Activated CD4-positive, alpha-beta T cell treated with anti-CD3 and anti-CD28 coated beads, Interleukin-2, amount 50 U/mL, for 48 hours (primary cell): Measurements from ENCODE around the gene CCNL1.
"Not testable (repeated sequence)": the region's sequence is repeated elsewhere in the genome, so short reads cannot be mapped to it uniquely, and the experiment has no call there.

ENCODE experiments used
- DNase-seq, 2 experiments: peaks; one replicate each; pipeline ENCODE4 v3.0.0-alpha.2; 2020

Gene CCNL1

DNA sequence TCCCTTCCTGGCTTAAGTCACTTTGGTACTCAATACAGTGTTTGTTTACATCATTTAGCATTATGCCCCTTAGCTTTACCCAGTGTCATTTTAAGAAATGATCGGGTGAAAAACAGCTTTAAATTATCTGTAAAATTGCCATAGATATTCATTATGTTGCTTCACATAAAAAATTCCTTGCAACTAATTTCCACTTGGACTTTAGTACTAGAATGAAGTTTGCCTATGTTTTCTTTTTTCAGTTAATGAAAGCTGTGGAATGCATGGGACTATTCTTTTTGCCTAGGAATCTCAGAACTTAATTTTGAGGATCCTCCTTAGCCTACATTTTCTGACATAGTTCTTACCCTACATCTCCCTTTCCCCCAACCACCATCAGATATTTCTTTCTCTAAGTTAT is 38.4 kb downstream of the CCNL1 start:
- no peak for DNase-seq

DNA sequence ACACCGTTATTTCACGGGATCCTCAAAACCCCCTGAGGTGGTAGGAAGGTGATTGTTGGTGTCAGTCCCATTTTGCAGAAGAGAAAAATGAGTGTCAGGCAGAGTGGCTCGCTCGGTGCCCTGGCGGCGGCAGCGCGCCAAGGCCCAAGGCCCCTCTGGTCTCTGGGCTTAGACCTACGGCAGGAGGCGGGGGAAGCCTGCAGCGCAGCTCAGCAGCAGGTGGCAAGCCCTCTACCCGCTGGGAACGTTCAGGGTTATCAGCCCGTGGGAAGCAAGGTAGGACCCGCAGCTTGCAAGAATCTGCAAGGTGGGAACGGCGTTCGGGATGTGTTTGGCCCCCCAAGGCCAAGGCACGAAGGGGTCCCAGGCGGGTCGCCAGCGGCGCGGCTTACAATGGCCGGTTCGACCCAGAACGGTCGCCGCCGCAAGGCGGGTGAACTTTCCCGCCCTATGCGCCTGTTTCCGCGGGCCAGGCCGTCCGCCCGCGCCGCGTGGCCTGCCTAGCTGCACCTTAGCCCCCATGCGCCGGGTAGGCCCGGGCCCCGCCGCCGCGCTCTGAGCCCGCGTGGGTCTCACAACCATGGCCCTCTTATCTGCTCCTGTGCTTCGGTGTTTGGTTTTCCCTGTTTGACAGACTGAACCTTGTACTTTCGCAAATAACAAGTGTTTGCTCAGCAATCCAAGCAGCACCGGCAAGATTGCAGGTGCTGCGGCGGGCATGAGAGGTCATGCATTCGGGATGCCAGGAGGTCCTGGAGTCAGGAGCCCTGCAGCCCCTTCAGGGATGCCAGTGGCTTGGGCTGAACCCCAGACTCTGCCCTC is 39.7 kb downstream of the CCNL1 start:
- no peak for DNase-seq

DNA sequence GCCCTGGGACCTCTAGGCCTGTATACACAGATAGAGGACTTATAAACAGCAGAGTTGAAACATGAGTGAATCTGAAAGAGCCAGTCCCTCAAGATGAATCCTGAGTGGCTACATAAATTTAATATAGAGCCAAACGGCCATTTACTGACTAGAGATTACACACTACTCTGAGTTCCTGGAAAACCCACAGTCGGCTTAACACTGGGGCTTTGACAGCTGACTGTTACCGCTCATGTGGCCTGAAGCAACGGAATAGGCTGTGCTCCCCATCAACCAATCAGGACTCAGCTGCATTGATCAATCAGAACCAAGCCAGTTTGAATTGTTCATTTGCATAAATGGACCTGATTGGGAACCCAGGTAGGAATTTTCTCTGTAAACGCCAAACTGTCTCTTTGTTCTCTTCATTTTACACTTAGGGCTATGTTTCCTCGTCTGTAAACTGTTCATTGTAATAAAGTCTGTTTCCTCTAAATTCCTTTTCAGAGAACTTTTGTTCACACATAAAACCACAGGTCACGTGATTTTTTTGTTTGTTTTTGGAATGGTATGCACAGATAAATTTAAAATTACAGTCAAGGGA is 40.5 kb downstream of the CCNL1 start:
- DNase-seq, result no peak

DNA sequence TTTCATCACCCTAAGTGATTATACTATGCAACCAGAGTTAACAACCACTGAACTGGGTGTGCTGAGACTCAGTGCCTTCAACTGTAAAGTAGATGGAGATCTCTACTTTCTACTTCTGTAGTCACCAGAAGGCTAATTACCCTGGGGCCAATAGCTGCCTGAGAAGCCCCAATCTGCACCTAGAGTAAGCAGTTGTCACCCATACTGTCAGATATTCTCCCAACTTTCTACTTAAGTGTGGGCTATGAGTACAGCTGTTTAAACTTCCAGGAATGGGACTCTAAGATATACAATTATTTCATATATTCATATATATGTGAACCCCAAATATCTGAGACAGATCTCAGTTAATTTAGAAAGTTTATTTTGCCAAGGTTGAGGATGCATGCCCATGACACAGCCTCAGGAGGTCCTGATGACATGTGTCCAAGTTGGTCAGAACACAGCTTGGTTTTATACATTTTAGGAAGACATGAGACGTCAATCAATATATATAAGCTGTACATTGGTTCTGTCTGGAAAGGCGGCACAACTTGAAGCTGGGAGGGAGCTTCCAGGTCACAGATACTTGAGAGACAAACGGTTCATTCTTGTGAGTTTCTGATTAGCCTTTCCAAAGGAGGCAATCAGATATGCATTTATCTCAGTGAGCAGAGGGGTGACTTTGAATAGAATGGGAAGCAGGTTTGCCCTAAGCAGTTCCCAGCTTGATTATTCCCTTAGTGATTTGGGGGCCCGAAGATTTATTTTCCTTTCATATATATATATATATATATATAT is 41.9 kb downstream of the CCNL1 start:
- no peak for DNase-seq

DNA sequence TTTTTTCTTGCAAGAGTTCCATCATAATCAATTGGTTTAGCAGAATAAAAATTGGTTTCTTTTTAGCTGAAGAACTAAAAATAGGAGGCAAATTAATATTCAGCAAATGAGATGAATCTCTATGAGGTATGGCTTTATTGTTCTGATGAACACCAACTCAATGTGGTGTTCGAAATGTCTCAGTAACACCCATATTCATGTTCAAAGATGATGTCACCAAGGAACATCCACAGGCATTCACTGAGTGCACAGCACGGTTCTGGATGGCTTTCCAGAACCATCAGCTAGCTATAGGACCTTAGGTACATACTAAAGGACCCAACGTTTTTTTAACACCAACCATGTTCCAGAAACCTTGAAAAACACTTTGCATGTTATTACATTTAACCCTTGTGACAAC is 42.7 kb downstream of the CCNL1 start:
- DNase-seq, result no peak

DNA sequence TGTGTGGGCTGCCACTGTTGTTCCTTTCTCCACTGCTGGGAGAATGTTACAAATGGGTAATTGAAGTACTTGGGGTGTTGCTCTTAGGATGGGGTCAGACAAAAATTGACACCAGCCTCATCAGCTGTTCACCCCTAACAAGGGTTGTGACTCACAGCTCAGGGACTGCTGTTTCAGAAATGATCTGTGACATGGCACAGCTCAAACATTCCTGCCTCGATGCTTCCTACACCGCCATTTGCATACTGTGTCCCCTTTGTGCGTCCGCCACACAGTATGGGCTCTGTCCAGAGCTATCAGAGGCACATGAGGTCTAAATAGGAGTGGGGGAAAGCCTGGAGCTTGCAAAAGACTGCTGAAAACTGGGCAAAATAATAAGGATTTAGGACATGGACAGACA is 43.9 kb downstream of the CCNL1 start:
- DNase-seq, result no peak

DNA sequence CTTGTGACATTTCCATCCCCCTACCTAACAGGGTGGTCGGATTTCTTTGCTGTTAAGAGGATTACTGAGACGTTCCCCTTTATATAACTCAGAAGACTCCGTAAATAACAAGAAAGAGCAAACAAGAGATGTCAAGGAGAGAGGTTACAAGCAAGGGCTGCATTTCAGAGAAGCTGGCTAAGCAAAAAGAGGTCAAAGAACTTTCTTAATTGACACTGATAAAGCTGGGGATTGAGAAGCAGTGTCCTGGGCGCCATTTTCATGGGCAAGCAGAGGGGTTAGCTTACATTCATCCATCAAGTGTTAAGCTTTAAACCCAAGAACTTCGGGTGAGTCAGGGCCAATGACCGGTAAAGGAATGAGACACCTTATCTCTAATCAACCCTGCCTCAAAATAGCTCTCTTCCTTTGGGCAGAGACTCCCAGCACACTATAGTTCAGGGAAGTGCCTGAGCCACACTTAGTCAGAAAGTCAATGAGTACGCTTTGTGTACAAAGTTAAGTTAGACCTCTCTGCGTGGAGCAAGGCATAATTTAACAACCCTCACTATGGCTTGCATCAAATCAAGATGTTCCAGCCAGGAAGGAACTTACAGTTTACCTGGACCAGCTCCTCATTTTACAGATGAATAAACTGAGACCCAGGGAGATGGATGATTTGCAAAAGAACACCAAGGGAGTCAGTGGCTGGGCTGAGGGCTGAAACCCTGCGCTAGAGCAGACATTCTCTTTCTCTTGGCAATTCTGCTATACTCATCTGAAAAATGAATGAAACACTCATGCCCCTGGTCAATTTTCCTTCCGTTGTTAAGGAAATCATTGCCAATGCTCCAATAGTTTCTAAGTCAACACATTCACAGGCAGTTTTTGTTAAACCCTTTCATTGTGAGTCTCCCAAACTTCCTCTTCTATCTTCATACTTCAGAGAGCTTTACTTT is 44.6 kb downstream of the CCNL1 start:
- DNase-seq, result no peak

DNA sequence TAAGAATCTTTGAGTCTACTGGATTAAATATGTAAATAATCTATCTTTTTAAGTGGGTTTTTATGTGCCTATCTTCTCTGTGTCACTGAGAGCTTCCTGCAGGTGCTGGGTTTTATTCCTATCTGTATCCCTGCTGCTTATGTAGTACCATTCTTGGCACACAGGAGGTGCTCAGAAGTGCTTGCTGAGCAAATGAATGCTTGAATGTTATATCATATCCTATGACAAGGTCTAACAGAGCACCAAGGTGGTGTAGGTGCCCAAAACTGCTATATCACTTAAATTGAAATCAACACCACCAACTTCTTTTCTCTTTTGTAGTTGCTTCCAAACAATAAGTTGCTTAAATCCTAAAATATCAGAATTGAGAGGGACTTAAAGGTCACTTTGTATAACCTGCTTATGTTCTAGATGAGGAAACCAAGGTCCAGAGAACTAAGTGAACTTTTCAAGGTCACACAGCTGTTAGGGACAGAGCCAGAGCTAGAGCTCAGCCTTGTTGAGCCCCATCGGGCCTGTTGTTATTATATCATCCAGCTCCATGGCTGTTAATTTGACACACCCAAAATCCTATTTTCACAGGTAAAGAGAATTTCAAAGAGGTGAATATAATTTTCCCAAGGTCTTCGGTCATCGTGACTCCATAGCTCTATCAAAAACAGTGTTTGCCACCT is 46.0 kb downstream of the CCNL1 start:
- no peak for DNase-seq

DNA sequence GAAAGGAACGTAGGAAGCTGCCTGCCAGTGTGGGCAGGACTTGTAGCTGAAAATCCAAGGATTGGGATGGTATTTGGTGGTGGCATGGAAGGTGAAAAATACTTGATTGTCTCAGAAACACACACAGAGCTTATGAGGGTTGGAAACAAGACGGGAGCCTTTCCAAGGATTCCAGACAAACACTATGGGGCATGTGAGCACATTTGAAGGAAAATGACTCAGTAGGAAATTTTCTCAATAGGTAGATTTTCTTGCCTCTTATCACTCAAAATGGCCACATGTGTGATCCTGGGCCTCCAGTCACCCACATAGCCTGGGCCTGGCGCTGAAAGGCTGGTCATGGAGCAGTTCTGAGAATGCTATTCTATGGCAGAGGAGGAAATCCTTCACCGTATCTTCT is 47.4 kb downstream of the CCNL1 start:
- DNase-seq, result no peak

DNA sequence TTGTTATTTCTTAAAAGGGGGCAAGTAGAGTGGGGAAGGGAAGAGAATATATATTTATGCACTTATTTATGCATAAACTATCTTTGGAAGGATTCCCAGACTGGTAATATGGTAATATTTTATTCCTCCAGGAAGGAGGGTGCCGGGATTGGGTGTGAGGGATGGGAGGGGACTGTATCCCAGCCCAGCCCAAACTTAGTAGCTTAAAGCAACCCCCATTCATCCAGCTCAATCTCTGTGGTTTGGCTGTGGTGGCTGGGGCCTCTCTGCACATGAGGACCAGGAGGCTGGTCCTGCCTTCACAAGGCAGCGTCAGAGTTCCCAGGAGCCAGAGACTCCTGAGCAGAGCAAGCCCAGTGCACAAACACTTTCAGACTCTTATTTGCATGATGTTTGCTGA is 48.4 kb downstream of the CCNL1 start:
- DNase-seq, result no peak

DNA sequence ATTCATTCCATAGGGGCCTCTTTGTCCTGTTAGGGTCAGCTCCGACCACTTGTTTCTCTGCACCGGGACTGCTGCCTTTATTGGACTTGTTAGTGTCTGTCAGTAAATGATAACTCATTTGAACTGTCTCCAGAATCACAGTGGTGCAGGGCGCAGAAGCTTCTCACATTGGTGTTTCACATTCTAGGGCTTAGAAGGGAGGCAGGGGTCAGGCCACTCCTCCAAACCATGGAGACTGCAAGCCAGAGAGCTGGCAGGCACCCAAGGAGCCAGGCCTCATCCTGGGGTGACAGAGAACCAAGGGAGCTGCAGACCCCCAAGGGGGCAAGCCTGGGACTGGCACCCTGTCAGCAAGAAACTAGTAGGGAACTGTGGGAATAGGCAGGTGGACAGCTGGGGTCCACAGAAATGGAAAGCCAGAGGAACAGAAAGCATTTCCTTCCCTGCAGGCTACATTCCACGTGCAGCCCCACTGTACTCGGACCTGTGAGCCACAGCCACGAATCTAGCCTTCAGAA is 49.1 kb downstream of the CCNL1 start:
- DNase-seq, result no peak

DNA sequence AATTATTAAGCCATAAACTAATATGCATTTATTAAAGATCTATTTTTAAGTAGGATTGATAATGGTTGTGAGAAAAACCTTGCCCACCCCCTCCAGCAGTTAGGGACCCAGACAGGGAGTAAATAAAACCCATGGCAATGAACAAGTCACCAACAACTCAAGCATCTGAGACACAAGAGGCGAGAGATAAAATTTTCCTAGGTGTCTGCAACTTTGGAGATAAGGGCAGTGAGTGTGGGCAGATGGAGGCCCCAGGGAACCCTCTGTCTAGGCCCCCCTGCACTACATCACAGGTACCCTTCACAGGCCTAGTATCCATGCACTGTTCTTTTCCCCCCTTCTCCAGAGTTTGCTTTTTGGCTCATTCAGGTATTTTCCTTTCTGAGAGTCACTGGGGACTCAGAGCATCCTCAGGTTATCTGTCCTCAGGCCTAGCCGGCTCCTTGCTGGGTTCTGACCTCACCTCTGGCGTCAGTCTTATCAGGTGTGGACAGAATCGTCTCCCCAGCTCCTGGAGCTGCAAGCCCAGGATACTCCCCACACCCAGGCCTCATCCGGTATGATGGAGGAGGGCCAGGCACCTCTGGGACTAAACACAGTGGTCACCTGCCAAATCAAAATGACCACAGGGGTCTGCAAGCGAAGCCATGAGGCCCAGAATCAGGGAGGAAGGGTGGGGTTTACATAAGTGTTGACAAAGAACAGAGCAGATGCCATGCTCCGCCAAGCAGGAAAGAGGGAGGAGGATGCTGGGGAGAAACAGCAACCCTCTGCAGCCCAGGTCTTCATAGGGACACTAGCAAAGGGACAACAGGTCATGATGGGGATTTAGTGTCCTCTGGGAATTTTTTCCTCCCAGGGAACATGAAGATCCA is 50.4 kb downstream of the CCNL1 start:
- DNase-seq, result no peak

DNA sequence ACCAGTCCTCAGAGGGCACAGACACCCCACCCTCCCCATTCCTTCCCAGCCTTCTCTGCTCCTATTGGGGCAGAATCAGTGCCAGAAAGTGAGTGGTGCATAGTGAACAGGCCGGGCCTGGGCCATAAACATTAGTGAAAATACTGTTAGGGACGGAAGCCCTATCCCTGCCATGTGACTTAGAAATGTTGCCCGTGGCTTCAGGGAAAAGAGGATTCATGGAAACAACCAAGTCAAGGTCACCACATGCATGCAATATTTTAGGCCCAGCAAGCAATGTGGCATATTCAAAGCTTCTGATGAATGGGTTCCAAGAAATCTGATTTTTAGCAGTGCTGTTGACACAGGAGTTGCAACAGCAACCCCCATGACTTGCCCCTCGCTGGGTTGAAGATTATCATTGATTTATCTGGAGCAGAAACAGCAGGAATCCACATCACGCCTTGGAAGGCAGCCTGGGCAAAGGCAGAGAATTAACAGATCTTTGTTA is 52.3 kb downstream of the CCNL1 start:
- no peak for DNase-seq

DNA sequence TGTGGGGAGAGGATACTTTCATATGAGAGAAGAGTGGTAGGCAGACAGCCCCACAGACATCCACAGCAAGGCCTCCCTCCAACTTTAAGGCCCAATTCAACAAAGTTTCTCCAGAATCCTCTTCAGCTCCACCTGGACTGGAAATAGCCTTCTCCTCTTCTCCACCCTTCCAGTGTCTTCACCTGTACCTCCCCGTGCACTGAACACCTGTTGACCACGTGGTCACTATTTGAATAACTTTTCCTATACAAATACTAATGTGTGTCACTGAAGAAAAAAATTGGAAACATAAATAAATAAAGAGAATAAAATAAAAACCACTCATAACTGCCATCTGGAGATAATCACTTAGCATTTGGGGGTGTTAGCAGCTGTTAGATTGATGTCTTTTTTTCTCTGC is 52.9 kb downstream of the CCNL1 start:
- no peak for DNase-seq

DNA sequence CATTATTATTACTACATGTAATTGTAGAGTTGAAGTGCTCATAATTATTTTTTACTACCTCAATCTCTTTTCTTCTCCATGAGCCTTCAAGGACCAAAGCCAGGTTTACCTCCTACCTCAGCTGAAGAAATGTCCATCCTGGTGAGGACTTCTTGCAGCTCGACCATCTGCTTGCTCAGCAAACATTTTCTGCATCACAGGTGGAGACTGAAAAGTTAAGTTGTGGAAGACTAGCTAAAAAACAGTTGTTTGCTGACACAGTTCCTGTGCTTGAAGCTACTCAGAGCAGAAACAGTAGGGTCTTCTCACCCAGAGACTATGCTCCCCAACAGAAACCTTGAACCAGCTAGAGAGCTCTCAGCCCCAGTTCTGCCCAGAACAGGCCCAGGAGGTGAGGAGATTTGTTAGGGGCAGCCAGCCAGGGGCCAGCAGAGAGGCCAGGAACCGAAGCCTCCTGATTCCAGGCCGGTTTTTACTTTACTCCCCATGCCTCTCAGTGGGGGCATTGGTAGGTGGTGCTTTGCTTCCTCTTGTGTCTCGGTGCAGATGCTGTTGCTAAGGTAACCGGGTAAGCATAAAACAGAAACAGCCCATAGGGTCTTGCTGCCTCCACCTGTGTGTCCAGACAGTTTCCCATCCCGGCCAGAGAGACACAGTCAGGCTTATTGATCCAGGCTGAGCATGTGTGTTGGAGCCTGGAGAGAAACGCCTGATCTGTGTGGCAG is 54.9 kb downstream of the CCNL1 start:
- DNase-seq, result no peak

DNA sequence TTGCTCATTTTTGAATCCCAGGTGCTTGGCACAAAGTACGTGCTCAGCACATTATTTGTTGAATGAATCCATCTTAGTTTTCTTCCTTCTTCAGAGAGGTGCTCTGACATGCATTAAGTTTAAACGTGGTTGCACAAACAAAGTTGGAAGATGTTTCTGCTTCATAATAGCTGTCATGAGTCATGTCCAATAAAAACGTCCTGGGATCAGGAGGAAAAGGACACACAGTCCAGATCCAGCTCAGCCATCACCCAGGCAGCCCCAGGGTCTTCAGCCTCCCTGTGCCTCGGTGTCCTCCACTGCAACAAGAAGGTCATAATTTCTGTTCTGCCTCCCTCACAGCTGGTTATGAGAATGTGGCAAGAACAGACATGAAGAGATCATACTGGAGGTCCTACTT is 55.4 kb downstream of the CCNL1 start:
- DNase-seq, result no peak

DNA sequence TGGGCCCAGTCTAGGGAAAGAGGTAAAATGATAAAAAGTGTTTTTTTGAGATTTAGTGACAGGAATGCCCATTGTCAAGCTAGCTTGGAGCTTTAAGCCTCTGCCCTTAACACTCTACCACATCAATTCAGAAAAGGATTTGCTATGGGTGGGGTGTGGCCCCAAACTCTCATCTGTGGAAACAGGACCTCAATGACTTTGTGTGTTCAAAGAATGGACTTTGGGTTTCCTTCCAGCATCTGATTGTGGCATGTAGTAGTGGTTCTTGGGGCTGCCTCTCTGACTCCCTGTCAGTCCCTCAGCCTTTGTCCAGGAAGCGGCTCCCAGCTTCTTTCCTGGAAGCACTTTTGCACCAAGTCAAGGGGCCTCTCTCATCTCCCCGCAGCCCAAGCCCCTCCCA is 56.1 kb downstream of the CCNL1 start:
- no peak for DNase-seq

DNA sequence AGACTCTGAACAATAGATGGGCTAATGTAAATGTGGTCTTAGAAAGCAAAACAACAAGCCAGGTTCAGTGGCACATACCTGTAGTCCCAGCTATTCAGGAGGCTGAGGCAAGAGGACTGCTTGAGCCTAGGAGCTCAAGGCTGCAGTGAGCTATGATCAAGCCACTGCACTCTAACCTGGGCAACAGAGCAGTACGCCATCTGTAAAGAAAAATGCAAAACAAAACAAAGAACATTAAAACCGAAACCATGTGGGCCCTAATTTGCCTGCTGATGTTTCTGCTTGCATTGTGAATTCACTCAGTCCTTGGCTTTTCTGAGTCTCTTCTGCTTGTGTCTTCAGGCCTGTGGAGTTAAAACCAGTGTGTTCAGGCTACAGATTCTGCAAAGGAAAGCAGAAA is 56.7 kb downstream of the CCNL1 start:
- DNase-seq, result no peak

DNA sequence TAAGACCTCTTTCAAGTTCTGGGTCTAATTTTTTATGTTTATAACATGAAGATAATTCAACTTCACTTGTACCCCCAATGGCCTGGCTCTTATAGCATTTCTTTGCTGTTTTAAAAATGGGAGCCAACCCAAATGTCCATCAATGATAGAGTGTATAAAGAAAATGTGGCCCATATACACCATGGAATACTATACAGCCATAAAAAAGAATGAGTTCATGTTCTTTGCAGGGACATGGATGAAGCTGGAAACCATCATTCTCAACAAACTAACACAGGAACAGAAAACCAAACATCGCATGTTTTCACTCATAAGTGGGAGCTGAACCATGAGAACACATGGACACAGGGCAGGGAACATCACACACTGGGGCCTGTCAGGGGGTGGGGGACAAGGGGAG is 57.4 kb downstream of the CCNL1 start:
- DNase-seq, result not testable (repeated sequence)

DNA sequence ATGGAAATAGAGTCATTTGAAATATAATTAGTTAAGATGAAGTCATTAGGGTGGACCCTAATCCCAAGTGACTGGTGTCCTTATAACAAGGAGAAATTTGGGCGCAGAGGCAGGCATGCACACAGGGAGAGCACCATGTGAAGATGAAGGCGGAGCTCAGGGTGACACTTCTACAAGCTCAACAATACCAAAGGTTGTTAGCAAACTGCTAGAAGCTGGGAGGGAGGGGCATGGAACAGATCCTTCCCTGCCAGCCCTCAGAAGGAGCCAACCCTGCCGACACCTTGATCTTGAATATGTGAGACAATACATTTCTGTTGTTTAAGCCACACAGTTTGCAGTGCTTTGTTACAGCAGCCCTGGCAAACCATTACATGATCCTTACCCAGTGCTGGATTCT is 57.8 kb downstream of the CCNL1 start:
- DNase-seq, result no peak
